NCI-H1930 (cell line): ENCODE measurements around the gene SPATA13.

Source experiments
- DNase-seq, 2 experiments: peaks; one replicate each; lab custom pipeline; 2025; lab: John Stamatoyannopoulos, UW

Gene SPATA13

DNA sequence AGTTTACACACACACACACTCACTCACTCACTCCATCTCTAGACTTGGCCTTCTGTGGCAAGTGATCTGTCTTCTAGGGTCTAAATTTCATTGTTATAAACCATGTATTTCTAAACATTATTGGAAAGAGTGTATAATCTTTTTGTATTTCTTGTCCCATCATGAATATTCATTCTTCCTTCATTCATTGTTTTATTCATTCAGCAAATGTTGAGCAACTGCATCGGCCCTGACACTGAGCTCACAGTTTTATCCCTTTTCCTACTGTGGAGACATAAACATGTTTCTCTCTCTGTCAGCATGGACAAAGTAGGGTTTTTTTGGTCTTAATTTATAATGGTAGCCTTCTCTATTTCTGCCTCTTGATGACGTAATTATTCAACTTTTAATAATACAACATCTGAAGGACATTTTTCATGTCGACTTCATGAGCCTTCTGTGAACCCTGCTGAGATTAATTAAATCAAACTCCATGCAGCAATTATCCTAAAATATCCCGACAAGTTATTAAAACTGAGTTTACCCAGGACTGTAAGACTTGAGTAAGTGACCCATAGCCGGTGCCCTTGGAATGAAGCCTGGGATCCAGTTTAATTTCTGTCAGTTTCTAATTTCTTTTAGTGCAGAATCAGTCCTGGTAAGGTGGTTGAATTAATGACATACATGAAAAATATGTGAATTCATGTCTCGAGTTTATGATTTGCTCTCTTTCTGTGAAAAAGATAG is 7.3 kb downstream of the SPATA13 start:
- no peak for DNase-seq

DNA sequence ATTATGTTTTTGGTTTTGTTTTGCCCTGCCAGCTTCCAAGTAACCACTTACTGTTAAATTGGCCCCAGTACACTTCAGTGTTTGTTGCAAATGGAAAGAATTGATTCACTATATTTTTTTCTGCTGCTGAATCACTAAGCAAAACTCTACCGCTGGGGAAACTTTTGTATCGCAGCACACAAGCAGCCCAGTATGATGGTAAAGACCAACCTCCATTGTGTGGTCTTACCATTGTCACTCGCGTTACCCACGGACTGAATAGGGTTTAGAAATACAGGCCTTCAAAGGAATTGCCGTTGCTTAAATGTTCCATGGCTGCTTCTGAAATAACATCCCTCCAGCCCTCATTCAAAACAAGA is 7.9 kb downstream of the SPATA13 start:
- no peak for DNase-seq

DNA sequence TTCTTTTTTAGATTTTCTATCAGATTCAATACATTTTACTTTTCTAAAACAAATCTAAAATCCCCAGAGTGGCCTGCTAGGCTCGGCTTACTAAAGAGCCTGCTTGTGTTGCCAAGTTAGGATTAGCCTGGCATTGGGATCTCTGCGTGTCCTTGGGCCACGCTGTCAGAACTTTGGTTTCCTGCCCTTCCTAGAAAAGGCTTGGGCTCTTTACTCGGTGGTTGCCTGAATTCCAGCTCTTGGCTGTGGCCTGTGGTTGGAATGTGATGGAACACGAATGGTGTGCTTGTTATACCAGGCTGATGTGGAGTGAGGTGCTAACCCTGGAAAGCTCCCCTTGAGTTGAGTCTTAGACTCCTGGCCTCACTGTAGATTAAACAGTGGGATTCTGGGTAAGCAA is 8.5 kb downstream of the SPATA13 start:
- DNase-seq = no peak

DNA sequence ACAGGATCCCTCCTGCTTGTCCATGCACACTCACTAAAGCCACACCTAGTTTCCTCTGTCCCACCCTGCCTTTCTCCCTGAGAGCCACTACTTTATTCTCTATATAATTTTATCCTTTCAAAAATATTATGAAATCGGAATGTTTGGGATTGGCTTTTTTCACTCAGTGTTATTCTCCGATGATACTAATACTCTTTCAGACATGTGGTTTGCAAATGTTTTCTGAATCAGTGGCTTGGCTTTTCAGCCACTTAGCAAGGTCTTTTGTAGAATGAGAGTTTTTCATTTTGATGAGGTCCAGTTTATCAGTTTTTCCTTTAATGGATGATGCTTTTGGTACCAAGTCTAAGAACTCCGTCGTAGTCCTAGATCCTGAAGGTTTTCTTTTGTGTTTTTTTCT is 11.6 kb downstream of the SPATA13 start:
- DNase-seq = no peak

DNA sequence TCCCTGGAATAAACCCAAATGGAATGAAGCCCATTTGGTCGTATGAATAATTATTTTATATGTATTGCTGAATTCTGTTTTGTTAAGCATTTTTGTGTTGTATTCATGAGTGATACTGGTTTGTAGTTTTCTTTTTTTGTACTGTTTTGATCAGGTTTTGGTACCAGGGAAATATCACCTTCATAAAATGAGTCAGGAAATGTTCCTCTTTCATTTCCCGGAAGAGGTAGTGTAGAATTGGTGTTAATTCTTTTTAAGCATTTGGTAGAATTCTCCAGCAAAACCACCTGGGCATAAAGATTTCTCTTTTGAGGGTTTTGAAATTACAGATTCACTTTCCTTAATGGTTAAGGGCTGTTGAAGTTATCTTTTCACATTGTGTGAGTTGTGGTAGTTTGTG is 13.3 kb downstream of the SPATA13 start:
- DNase-seq = no peak

DNA sequence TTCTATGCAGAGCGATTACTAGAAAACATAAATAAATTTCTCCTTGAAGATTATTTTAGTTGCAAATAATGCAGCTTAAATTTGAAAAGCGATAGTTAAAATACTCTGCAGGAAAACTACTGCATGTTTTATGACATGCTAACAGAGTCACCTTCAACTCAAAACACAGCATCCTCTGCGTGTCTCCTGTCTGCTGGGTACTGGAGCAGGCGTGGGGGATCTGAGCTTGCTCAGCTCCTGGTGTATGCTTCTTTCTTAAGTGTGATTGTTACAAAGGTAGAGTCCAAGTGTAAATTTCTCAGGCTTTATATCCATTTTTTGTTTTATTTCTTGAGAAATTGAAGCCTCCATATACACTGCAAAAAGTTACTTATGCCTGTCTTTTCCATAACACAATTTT is 15.3 kb downstream of the SPATA13 start:
- DNase-seq = no peak

DNA sequence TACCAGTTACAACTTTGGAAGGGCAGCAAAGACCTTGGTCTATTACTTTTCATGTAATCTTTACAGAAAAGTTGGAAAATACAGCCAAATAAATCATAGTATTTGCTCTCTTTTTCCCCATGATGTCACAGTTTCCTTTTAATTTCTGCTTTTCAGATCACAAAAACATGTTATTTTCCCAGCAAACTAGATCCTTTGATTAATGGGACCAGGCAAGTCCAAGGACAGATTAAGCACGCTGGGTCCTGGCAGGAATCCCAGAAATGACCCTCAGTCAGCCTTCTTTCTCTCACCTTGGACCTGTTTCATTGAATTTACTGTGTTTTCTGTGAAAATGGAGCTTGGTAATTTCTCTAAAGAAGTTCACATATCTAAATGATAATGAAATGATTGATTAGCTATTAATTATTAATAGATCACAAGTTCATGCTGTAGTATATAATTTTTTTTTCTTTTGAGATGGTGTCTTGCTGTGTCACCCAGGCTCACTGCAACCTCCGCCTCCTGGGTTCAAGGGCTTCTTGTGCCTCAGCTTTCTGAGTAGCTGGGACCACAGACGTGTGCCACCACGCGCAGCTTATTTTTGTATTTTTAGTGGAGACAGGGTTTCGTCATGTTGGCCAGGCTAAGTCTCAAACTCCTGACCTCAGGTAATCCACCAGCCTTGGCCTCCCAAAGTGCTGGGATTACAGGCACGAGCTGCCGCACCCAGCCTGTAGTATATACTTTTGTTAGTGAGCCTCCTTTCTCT is 16.0 kb downstream of the SPATA13 start:
- no peak for DNase-seq

DNA sequence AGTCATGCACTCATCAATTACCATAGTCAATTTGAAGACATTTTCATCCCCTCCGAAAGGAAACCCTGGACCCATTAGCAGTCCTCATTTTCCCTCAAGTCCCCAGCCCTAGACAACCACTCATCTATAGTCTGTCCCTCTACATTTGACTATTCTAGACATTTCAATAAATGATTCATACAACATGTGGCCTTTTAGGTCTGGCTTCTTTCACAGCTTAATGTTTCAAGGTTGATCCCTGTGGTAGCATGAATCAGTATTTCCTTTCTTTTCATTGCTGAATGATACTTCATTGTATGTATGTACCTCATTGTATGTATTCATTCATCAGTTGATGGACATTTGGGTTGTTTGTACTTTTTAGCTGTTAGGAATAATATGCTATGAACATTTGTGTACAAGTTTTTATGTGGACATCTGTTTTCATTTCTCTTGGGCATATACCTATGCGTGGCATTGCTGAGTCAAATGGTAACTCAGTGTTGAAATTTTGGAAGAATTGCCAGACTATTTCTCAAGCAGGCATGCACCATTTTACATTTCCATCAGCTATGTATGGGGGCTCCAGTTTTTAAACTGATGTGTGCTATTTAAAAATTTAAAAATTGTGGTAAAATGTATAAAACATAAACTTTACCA is 18.4 kb downstream of the SPATA13 start:
- peak in 1 of 2 experiments; percentile 23 for DNase-seq

DNA sequence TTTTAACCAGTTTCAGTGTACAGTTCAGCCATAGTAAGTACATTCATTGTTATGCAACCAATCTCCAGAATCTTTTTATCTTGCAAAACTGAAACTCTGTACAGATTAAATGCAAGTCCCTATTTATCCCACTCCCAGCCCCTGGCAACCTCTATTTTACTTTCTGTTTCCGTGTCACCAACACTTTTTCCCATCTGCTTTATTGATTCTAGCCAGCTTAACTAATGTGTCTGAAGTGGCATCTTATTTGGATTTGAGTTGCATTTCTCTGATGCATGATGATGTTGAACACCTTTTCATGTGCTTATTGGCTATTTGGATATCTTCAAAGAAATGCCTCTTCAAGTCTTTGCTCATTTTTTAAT is 18.9 kb downstream of the SPATA13 start:
- DNase-seq = no peak

DNA sequence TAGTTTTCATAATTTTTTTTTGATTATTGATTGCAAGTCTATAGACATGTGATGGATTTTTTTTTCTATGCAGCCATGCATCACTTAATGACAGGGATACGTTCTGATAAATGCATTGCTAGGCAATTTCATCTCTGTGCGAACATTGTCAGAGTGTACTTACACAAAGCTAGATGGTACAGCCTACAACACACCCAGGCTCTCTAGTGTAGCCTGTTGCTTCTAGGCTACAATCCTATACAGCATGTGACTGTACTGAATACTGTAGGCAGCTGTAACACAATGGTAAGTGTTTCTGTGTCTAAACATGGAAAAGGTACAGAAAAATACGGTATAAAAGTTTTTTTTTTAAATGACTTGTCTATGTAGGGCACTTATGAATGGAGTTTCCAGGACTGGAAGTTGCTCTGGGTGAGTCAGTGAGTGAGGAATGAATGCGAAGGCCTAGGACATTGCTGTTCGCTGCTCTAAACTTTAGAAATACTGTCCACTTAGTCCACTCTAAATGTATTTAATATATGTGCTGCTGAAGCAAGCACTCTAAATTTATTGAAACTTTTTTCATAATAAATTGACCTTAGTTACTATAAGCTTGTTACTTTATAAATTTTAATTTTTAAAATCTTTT is 20.3 kb downstream of the SPATA13 start:
- no peak for DNase-seq

DNA sequence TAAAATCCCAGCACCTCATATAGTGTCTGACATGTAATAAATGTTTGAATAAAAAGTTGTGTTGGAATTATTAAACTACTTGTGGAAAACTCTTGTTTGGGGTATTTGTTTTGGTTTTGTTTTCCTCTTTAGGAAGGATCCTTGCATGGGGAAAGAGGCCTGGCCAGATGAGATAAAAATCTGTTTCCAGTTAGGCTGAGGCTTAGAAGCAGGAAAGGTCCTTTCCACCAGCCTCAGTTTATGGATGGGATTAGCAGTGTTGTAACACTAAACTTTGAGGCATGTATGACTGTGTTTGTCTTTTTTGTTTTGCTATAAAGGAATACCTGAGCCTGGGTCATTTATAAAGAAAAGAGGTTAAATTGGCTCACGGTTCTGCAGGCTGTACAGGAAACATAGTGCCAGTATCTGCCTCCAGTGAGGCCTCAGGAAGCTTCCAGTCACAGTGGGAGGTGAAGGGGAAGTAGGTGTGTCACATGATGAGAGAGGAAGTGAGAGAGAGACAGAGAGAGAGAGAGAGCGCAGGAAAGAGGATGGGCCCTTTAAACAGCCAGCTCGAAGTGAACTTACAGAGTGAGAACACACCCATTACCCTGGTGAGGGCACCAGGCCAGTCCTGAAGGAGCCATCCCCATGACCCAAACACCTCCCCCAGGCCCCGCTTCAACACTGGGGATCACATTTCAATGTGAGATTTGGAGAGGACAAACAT is 21.6 kb downstream of the SPATA13 start:
- no peak for DNase-seq

DNA sequence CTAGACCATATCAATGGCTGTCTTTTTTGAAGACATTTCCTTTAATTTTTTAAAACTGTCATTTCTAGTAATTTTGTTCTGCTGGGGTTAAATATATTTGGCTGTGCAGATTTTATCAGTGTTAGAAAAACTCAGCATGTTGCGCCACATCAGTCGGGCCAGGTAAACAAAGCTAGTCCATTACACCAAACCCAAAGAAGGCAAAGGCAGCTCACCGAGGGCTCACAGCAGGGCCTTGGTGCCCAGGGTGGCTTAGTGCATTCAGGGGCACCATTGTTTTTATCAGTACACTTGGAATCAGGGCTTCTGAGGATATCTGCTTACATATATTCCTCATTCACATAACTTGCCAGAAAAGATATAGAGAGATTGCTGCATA is 22.2 kb downstream of the SPATA13 start:
- no peak for DNase-seq

DNA sequence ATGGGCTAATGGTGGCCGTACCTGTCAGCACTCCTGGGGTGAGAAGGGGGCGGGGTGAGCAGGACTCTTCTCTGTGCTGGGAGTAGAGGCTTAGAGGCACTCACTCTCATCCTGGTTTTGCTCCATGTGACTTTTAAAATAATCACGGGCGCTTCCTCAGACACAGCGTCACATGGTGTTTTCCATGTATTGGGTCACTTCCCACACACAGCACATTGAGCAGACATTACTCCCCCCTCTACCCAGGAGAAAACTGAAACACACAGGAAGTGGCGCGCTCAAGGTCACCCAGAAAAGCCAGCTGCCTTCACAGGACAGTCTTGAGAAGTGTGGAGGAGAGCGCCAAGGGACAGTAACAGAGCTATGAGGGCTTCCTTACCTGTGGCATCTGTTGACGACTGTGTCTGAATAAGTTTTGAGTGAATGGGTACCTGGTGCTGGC is 23.2 kb downstream of the SPATA13 start:
- no peak for DNase-seq

DNA sequence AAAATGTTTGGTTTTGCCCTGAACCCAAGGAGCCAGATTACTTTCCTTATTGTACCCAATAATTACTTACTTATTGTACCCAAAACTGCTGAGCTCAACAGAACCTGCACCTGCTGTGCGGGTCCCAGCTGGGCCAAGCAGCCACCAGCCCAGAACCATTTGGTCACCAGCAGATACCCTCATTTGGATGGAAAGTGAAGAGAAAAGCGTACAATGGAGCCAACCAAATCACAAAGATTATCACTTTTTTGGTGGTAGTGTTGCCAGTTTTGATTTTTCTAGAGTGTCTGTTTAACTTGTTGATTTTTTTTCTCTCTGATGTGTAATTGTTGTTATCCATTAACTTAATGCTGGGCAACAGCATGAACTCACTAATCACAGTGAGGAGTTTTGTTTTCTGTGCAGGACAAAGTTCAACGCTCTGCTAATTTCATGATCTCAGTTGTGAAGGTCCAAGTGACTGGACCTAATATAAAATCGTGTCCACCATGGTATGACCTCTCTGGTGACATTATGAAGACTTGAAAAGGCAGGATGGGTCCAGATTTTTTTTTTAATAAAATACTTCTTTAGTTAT is 23.8 kb downstream of the SPATA13 start:
- DNase-seq = no peak

DNA sequence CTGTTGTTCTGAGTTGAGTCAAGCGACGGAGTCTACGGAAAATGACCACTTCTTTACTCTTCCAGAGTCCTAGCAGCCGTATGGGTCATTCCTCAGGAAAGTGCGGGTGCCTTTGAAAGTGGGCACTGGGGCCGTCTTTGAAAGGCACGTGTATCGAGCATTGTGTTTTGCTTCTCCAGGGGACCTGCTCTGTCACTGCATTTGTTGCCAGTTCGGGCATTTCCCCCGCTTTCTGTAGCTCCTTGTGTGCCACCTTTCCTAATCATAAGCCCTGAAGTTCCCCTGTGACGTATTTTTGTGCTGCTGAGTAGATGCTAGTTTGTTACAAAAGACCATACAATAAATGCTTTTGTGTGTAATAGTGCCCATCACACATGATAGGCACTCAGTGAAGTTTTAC is 24.4 kb downstream of the SPATA13 start:
- no peak for DNase-seq

DNA sequence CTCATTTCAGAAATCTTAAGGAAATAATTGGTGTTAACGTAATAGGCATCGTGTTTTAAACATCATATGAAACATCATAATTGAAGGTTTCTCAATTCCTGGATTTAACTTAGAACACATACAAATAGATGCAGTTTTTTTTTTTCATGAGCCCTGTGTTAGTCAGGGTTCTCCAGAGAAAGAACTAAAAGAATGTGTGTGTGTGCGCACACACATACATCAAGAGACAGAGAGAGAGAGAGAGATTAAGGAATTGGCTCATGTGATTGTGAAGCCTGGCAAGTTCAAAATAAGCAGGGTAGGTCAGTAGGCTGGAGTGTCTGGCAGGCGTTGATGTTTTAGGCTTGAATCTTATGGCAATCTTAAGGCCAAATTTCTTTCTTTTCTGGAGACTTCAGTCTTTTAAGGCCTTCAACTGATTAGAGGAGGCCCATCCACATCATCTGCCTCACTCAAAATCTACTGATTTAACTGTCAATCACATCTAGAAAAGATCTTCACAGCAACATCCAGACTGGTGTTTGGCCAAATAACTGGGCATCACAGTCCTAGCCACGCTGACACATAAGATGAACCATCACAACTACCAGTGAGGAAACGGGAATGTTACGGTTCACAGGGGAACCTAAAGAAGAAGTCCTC is 25.2 kb downstream of the SPATA13 start:
- DNase-seq = no peak

DNA sequence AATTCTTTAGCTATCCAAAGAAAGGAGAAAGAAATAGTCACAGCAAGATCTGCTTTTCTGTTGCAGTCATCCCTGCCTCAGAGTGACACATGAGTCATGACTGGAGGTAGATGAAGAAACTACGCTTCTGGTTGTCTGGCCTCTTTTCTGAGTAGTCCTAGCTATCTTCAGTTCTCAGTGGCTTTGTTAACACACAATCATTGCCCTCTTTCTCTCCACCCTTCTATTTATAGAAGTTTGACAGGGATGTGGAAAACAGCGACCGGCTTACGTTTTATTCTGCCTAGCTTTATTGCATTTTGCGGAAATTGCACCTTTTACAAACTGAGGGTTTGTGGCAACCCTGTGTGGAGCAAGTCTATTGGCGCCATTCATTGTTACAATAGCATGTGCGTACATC is 26.7 kb downstream of the SPATA13 start:
- no peak for DNase-seq

DNA sequence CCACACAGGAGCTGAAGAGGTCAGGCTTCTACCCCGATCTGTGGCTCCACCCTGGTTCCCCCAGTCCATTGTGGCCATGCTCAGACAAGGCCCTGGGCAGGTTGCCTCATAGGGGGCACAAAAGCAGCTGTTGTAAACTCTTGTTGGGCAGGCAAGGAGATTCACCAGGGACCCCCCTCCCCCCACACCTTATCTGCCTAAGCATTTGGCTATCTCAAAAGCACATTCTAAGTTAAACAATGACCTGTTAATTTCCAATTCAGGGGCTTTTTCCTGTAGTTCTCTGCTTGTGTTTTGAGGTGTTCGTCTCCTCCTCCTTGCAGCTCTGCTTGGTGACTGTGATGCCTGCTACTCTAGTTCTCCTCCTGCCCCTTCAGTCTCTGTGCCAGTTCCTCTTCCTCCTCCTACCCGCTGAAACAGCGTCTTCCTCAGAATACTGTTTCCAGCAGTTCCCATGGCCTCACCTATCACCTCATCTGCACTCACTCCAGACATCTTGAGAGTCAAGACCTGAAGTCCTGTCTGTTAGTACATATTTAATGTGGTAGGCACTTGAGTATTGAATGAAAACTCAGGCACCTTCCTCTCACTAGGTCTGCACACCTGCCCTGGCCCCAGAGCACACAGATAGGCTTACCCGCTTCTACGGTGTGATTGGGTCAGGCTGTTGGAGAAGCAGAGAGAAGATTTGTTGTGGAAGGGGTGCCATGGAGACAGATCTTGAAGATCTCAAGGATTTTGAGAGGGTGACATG is 31.7 kb downstream of the SPATA13 start:
- DNase-seq = no peak

DNA sequence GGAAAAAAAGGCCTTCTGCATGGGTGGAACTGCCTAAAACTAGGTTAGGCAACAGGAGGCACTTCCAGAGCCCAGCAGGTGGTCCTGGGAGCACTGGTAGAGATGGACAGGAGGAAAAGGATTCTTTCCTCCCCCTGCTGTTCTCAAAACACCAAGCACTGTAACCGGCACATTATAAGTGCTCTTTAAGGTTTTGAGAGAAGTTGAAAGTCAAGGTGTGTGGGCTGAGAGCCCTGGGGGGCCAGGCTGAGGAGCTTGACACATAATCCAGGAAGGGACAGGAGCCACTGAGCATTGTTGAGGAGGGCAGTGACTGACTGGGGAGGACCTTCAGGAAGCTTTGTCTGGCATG is 32.3 kb downstream of the SPATA13 start:
- no peak for DNase-seq

DNA sequence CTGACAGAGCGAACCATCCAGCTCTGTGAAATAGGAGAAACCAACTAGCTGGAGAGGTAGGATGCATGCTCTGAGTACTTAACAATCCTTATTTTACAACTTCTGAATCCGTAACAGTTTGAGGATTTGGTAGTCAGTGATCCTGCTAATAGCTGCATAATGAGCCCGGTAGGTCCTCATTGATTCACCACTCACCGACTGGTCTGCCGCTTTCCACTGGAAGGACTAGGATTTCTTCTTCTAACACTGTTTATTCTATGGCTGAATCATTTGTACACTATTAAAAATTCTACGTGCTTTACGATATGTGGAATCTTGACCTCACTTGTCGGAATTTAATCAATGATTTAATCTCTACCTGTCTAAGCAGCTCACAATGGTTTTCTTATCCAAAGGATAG is 33.9 kb downstream of the SPATA13 start:
- DNase-seq = no peak

DNA sequence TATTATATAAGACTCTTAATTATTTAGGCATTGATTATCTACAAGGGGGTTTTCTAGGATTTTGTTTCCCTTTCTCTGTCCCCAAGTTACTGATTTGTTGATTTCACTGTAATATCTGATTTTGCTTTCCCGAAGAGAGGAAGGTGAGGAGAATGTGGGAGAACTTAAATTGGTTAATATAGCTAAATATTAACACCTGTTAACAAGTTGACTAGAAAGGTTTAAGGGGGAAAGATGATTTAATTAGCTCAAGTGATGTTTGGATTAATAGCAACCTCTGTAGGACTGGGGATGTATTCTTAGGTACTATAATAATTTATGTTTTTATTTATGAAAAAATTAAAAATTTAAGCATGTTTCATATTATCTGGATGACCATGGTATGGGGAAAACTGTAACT is 35.1 kb downstream of the SPATA13 start:
- no peak for DNase-seq
